Sigmoid colon (tissue), 7 donors: ENCODE results near the gene AMACR. TPM values are rescaled to one million over a fixed set of nuclear protein-coding genes. Genes with fewer than 3 reads are reported as not detected.

Experiments used
- DNase-seq: peaks from one replicate; pipeline ENCODE4 v3.0.0-alpha.2; 2019
- H3K27ac ChIP-seq, 4 donors: fragments of 200-600 bp; sonication (generic); one replicate each; pipeline ENCODE4 v1.5.1; 2016 to 2019; ENCODE audit warnings: mild to moderate bottlenecking in 1 of 4
- H3K27me3 ChIP-seq, 3 donors: fragments of 200-600 bp; sonication (generic); one replicate each; pipeline ENCODE4 v1.5.1; 2019; ENCODE audit warnings: mild to moderate bottlenecking in 1 of 3
- H3K36me3 ChIP-seq, 4 donors: fragments of 200-600 bp; sonication (generic); one replicate each; pipeline ENCODE4 v1.5.1; 2016 to 2019
- H3K4me1 ChIP-seq, 4 donors: fragments of 200-600 bp; sonication (generic); one replicate each; pipeline ENCODE4 v1.5.1; 2017 to 2019
- H3K4me3 ChIP-seq, 4 donors: fragments of 200-600 bp; sonication (generic); one replicate each; pipeline ENCODE4 v1.5.1; 2017 to 2019; ENCODE audit warnings: mild to moderate bottlenecking in 2 of 4, moderate library complexity in 1 of 4
- H3K9me3 ChIP-seq, 4 donors: fragments of 200-600 bp in 3 of 4; sonication (generic) in 3 of 4; one replicate each; pipeline versions ENCODE4 v1.5.1 to v1.6.1; 2013 to 2019
- CTCF ChIP-seq, 4 experiments: fragments of 450-650 bp in 3 of 4; fragments of 200-600 bp in 1 of 4; IDR thresholded peaks; one replicate each; pipeline ENCODE4 v1.5.1; 2016 to 2019; ENCODE audit warnings: antibody characterized with exemption in 4 of 4, mild to moderate bottlenecking in 3 of 4, moderate library complexity in 2 of 4
- EP300 ChIP-seq, 4 donors: sonication (generic); formaldehyde crosslinking; IDR thresholded peaks; one replicate each; pipeline ENCODE4 v1.6.1; 2017; ENCODE audit warnings: antibody characterized with exemption in 4 of 4
- POLR2A ChIP-seq, 2 donors: fragments of 450-650 bp; IDR thresholded peaks; one replicate each; pipeline ENCODE4 v1.6.1; 2016; ENCODE audit warnings: antibody characterized with exemption in 2 of 2, mild to moderate bottlenecking in 2 of 2, moderate library complexity in 2 of 2
- POLR2AphosphoS5 ChIP-seq, 4 donors: sonication (generic); formaldehyde crosslinking; IDR thresholded peaks; one replicate each; pipeline ENCODE4 v1.6.1; 2017; ENCODE audit warnings: antibody characterized with exemption in 4 of 4
- WGBS, 2 donors: extraction: QIAGEN DNeasy Blood & Tissue Kit; methylation state at CpG; one replicate each; pipeline ENCODE4 v1.1.7; 2013; 5-methylcytosine and 5-hydroxymethylcytosine counted together
- intact Hi-C: fragments of 100-400 bp; cut with DNase I; formaldehyde crosslinking; loops from one replicate; pipeline ENCODE4 v1.15.1; 2023
- polyA plus RNA-seq, 3 donors: library from polyadenylated mRNA; stranded (reverse); fragments of 200-250 nt; gene quantifications; one replicate each; pipeline ENCODE4 v1.2.3, GENCODE V29; 2013
- small RNA-seq, 3 donors: library from RNA; depleted of rRNA; stranded (forward); fragments of <200 nt; gene quantifications; one replicate each; pipeline ENCODE3, GENCODE V24; 2016
- total RNA-seq, 4 donors: library from RNA; depleted of rRNA; stranded (reverse); fragments of >200 nt; gene quantifications; one replicate each; pipeline ENCODE4 v1.1.0, GENCODE V29; 2016
- donor health status: healthy with polysubstance abuse.
- donor health status: Bipolar disorder and iron deficiency.
- donor health status: healthy.

AMACR gene
- total and polyA plus RNA-seq, 7 donors: 5.3 to 106 (median 11.4) TPM

- H3K27me3 ChIP-seq: peaks cover 21 to 57% (median 43%) of the 10 kb centered on the region in 3 donors
- intact Hi-C loops: loop anchor here (5.0 to 10.0 kb wide), 2 partner anchors 284 to 501 kb away; no protein-coding TSS in a partner anchor
Observed at GRCh38 chr5:33938507-33938796, 69.4 kb downstream of the AMACR start.

DNA sequence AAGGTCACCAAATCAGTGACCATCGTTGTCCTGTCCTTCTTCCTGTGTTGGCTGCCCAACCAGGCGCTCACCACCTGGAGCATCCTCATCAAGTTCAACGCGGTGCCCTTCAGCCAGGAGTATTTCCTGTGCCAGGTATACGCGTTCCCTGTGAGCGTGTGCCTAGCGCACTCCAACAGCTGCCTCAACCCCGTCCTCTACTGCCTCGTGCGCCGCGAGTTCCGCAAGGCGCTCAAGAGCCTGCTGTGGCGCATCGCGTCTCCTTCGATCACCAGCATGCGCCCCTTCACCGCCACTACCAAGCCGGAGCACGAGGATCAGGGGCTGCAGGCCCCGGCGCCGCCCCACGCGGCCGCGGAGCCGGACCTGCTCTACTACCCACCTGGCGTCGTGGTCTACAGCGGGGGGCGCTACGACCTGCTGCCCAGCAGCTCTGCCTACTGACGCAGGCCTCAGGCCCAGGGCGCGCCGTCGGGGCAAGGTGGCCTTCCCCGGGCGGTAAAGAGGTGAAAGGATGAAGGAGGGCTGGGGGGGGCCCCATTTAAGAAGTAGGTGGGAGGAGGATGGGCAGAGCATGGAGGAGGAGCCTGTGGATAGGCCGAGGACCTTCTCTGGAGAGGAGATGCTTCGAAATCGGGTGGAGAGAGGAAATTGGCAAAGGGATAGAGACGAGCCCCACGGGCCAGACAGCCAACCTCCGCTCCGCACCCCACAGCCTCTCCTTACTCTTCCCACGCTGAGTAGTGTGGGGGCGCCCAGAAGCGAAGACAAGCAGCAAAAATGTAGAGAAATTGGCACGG lies 69.9 kb downstream of the AMACR start:
- 23 to 54% methylated on average over 54 of the region's 54 CpGs for WGBS, 2 donors
- TF ChIP-seq EP300 (IDR thresholded peaks at IDR 0.05) (no peak), POLR2A (IDR thresholded peaks at IDR 0.05) (no peak)
- DNase-seq: no peak
- H3K36me3 ChIP-seq: no peaks in the 10 kb centered on the region
- peaks cover 21 to 57% (median 43%) of the 10 kb centered on the region in 3 donors for H3K27me3 ChIP-seq
- no peak overlapping the region for H3K4me3 ChIP-seq
- intact Hi-C loops: loop anchor here (5.0 to 10.0 kb wide), 2 partner anchors 283 to 501 kb away; no protein-coding TSS in a partner anchor
- no peak overlapping the region for H3K27ac ChIP-seq
- H3K4me1 ChIP-seq: peaks cover 0 to 19% (median 13%) of the 10 kb centered on the region in 4 donors
- no peaks in the 10 kb centered on the region for H3K9me3 ChIP-seq

More at GRCh38 chr5:33938507-33938796, 69.4 kb downstream of the AMACR start:
- TF ChIP-seq POLR2A (IDR thresholded peaks at IDR 0.05) (no peak), EP300 (IDR thresholded peaks at IDR 0.05) (no peak), POLR2AphosphoS5 (IDR thresholded peaks at IDR 0.05) (no peak), CTCF (IDR thresholded peaks at IDR 0.05) (no peak)
- Histone ChIP-seq H3K9me3 (no peaks in the 10 kb centered on the region), H3K4me1 (peaks cover 0 to 19% (median 13%) of the 10 kb centered on the region in 4 donors), H3K36me3 (no peaks in the 10 kb centered on the region), H3K4me3 (no peak overlapping the region), H3K27ac (no peak overlapping the region)
- no peak for DNase-seq
- WGBS, 2 donors: 22 to 42% methylated on average over 14 of the region's 14 CpGs

DNA sequence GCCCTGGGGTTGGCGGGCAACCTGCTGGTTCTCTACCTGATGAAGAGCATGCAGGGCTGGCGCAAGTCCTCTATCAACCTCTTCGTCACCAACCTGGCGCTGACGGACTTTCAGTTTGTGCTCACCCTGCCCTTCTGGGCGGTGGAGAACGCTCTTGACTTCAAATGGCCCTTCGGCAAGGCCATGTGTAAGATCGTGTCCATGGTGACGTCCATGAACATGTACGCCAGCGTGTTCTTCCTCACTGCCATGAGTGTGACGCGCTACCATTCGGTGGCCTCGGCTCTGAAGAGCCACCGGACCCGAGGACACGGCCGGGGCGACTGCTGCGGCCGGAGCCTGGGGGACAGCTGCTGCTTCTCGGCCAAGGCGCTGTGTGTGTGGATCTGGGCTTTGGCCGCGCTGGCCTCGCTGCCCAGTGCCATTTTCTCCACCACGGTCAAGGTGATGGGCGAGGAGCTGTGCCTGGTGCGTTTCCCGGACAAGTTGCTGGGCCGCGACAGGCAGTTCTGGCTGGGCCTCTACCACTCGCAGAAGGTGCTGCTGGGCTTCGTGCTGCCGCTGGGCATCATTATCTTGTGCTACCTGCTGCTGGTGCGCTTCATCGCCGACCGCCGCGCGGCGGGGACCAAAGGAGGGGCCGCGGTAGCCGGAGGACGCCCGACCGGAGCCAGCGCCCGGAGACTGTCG lies 70.7 kb downstream of the AMACR start:
- no peaks in the 10 kb centered on the region for H3K9me3 ChIP-seq
- intact Hi-C loops: loop anchor here (5.0 to 10.0 kb wide), 2 partner anchors 282 to 500 kb away; no protein-coding TSS in a partner anchor
- 37 to 66% methylated on average over 54 of the region's 54 CpGs for WGBS, 2 donors
- H3K4me3 ChIP-seq: peak overlapping the region in 1 of 4 donors; percentile 39
- H3K27ac ChIP-seq: no peak overlapping the region
- DNase-seq: no peak
- H3K4me1 ChIP-seq: peaks cover 0 to 19% (median 13%) of the 10 kb centered on the region in 4 donors
- no peaks in the 10 kb centered on the region for H3K36me3 ChIP-seq
- TF ChIP-seq CTCF (IDR thresholded peaks at IDR 0.05): no peak
- TF ChIP-seq POLR2AphosphoS5 (IDR thresholded peaks at IDR 0.05): no peak
- TF ChIP-seq EP300 (IDR thresholded peaks at IDR 0.05): no peak
- no peak for TF ChIP-seq POLR2A (IDR thresholded peaks at IDR 0.05)
- H3K27me3 ChIP-seq: peaks cover 21 to 57% (median 41%) of the 10 kb centered on the region in 3 donors

- Histone ChIP-seq H3K27ac (no peak within 1 kb of the TSS), H3K4me3 (peak within 1 kb of the TSS in 3 of 4 donors; percentile 7 to 39 (median 29)), H3K27me3 (peaks cover 21 to 57% (median 39%) of the 10 kb centered on the region in 3 donors), H3K36me3 (no peaks in the 10 kb centered on the region), H3K9me3 (no peaks in the 10 kb centered on the region), H3K4me1 (peaks cover 0 to 19% (median 13%) of the 10 kb centered on the region in 4 donors)
- intact Hi-C loops: loop anchor here (5.0 to 10.0 kb wide), 2 partner anchors 282 to 499 kb away; no protein-coding TSS in a partner anchor
- TF ChIP-seq EP300 (IDR thresholded peaks at IDR 0.05) (no peak), POLR2AphosphoS5 (IDR thresholded peaks at IDR 0.05) (no peak), POLR2A (IDR thresholded peaks at IDR 0.05) (no peak), CTCF (IDR thresholded peaks at IDR 0.05) (no peak)
- 12 to 37% methylated on average over 45 of the region's 45 CpGs for WGBS, 2 donors
- DNase-seq: no peak
Observed at GRCh38 chr5:33936381-33937016, 71.4 kb downstream of the AMACR start, which contains the start of gene RXFP3. TSS of gene RXFP3 (plus strand) at chr5:33936386. CDS start at chr5:33936741, 355 bp downstream.

Small RNAs within 50 kb of the gene (small RNA-seq; reads per million reads assigned to genes)
- 0 reads per million in 3 donors for gene AC139783.1

Other genes starting within 250 kb of the AMACR start
- gene ADAMTS12, start 116.1 kb downstream of the AMACR start, total RNA-seq: 1 to 10 TPM; 1.8 to 5.4 (median 4.0) TPM
- gene ADAMTS12, start 116.1 kb downstream of the AMACR start, polyA plus RNA-seq: 1 to 10 TPM in 1 of 3 donors, under 1 TPM in 1, not detected in 1; 0.42 to 1.2 TPM
- not detected for gene RXFP3, start 71.7 kb downstream of the AMACR start, total RNA-seq
- not detected for gene RXFP3, start 71.7 kb downstream of the AMACR start, polyA plus RNA-seq
- gene SLC45A2, start 23.4 kb downstream of the AMACR start, total RNA-seq: under 1 TPM in 1 of 4 donors, not detected in 3; 0.27 TPM
- under 1 TPM in 1 of 3 donors, not detected in 2; 0.03 TPM for gene SLC45A2, start 23.4 kb downstream of the AMACR start, polyA plus RNA-seq
- gene C1QTNF3, start 35.2 kb upstream of the AMACR start, total RNA-seq: 10 to 100 TPM; 13.3 to 32.8 (median 17.0) TPM
- 1 to 10 TPM in 2 of 3 donors, under 1 TPM in 1; 0.46 to 5.4 (median 3.0) TPM for gene C1QTNF3, start 35.2 kb upstream of the AMACR start, polyA plus RNA-seq